NCI-H2107 (cell line): ENCODE data around the gene DUSP1.
"Not testable (repeated sequence)": the region's sequence is repeated elsewhere in the genome, so short reads cannot be mapped to it uniquely, and the experiment has no call there.

Source experiments
- DNase-seq: peaks from one replicate; lab custom pipeline; 2025; lab: John Stamatoyannopoulos, UW

The DUSP1 gene

GRCh38 chr5:172796306-172796705 is 25.3 kb upstream of the DUSP1 start:
- no peak for DNase-seq

- DNase-seq: no peak
Observed at GRCh38 chr5:172795318-172795977, 24.5 kb upstream of the DUSP1 start.

GRCh38 chr5:172793577-172794488 is 22.8 kb upstream of the DUSP1 start:
- no peak for DNase-seq

GRCh38 chr5:172792701-172793570 is 21.9 kb upstream of the DUSP1 start:
- DNase-seq: no peak

GRCh38 chr5:172791726-172792445 is 20.9 kb upstream of the DUSP1 start:
- DNase-seq: no peak

- DNase-seq: no peak
Observed at GRCh38 chr5:172791286-172791685, 20.3 kb upstream of the DUSP1 start.

- no peak for DNase-seq
Observed at GRCh38 chr5:172790496-172790889, 19.5 kb upstream of the DUSP1 start.

GRCh38 chr5:172789687-172790495 is 18.9 kb upstream of the DUSP1 start:
- no peak for DNase-seq

- DNase-seq: no peak
Observed at GRCh38 chr5:172788771-172789686, 18.0 kb upstream of the DUSP1 start.

- not testable (repeated sequence) for DNase-seq
Observed at GRCh38 chr5:172787538-172787937, 16.5 kb upstream of the DUSP1 start.

- no peak for DNase-seq
Observed at GRCh38 chr5:172786736-172787462, 15.9 kb upstream of the DUSP1 start.

- DNase-seq: no peak
Observed at GRCh38 chr5:172785429-172786088, 14.6 kb upstream of the DUSP1 start.

GRCh38 chr5:172784162-172784561 is 13.2 kb upstream of the DUSP1 start:
- not testable (repeated sequence) for DNase-seq

- DNase-seq: not testable (repeated sequence)
Observed at GRCh38 chr5:172783319-172783718, 12.3 kb upstream of the DUSP1 start.

GRCh38 chr5:172782169-172783039 is 11.4 kb upstream of the DUSP1 start:
- DNase-seq: no peak

- DNase-seq: no peak
Observed at GRCh38 chr5:172779691-172780341, 8.8 kb upstream of the DUSP1 start.
